GM19035 (cell line): ENCODE measurements around the gene PBX1.

Experiments
- ATAC-seq: cut with Tn5 transposase; IDR thresholded peaks from one replicate; pipeline ENCODE4 v1.9.1; 2021; ENCODE audit not compliant: unreplicated experiment

PBX1 gene

GRCh38 chr1:164901031-164901430, 342.0 kb downstream of the PBX1 start:
- no peak for ATAC-seq
